ENCODE results near the gene ERMN.

DNA sequence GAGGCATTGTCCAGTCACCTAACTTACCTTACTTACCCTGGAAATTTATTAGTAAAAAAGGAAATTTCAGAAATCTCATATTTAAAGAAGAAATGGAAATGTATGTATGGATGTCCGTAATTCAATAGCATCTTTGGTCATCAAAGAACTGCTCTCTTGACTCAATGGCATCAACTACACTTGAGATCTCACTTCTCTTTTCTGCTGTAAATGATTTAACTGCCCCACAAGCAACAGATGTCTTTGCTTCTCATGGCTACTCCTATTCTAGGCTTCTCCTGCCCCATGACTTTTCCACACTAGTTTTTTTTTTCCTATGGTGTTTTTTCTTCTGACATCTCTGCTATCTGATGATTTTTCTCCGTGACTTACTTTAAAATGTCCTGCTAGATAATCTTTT lies 34.0 kb upstream of the ERMN start:
- TF ChIP-seq, protein P1, sequence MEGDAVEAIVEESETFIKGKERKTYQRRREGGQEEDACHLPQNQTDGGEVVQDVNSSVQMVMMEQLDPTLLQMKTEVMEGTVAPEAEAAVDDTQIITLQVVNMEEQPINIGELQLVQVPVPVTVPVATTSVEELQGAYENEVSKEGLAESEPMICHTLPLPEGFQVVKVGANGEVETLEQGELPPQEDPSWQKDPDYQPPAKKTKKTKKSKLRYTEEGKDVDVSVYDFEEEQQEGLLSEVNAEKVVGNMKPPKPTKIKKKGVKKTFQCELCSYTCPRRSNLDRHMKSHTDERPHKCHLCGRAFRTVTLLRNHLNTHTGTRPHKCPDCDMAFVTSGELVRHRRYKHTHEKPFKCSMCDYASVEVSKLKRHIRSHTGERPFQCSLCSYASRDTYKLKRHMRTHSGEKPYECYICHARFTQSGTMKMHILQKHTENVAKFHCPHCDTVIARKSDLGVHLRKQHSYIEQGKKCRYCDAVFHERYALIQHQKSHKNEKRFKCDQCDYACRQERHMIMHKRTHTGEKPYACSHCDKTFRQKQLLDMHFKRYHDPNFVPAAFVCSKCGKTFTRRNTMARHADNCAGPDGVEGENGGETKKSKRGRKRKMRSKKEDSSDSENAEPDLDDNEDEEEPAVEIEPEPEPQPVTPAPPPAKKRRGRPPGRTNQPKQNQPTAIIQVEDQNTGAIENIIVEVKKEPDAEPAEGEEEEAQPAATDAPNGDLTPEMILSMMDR (IDR thresholded peaks at IDR 0.05; ENCODE audit: insufficient read depth, low read depth, low read length), result no peak
- no peak for TF ChIP-seq EZH2 (IDR thresholded peaks at IDR 0.05; ENCODE audit: insufficient read depth, low read length)

All from astrocyte (in vitro differentiated cells and primary cell).